ENCODE measurements around the gene TIMM8B.

Gene TIMM8B

DNA sequence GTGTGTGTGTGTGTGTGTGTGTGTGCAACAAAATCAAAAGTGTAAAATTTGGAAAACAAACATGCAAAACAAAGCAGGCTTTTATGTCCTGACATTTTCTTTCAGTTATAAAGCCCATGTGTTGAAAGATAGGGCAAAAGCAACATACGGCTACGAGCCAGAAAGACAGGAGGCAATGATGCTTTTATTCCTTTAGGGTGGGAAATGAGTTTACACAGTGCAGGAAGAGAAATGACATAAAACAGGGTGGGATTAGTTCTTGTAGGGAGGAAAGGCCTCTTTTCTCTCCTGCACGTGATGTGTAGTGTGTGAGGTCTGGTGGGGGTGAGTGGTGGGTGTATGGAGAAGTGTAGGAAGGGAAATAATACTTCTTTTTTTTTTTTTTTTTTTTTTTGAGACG lies 47.9 kb upstream of the TIMM8B start:
- ChIA-PET CTCF (interaction anchor here (0.7 to 1.5 kb wide), 4 partner anchors 18 to 212 kb away, joined by 3 to 6 read pairs (median 4); partner anchors contain the start of gene BCO2), POLR2A (no interaction called here)
- Histone ChIP-seq H3K4me3 (ENCODE audit: low read depth, low read length) (no peak overlapping the region), H3K9me3 (ENCODE audit: control insufficient read depth, insufficient read depth, low read depth, low read length) (no peaks in the 10 kb centered on the region), H3K36me3 (ENCODE audit: control insufficient read depth in 2 of 2, insufficient read depth in 1 of 2, low read length in 2 of 2) (no peaks in the 10 kb centered on the region), H3K4me1 (ENCODE audit: control insufficient read depth, insufficient read depth, low read length) (no peaks in the 10 kb centered on the region), H3K27ac (ENCODE audit: extremely low read depth, low read depth, low read length) (no peak overlapping the region)
- no peak for TF ChIP-seq ZNF776 (tag by site-specific recombination; IDR thresholded peaks at IDR 0.05; ENCODE audit: borderline replicate concordance)
- TF ChIP-seq ZNF223 (tag by site-specific recombination; IDR thresholded peaks at IDR 0.05), result no peak
- TF ChIP-seq ZNF248 (tag by site-specific recombination; IDR thresholded peaks at IDR 0.05), result no peak
- no peak for TF ChIP-seq ZNF558 (tag by site-specific recombination; IDR thresholded peaks at IDR 0.05)
- TF ChIP-seq ZNF518A (tag by site-specific recombination; conservative IDR thresholded peaks at IDR 0.05; ENCODE audit: low read depth), result no peak
- TF ChIP-seq ZNF785 (tag by site-specific recombination; IDR thresholded peaks at IDR 0.05), result no peak
- TF ChIP-seq ZNF488 (tag by site-specific recombination; IDR thresholded peaks at IDR 0.05), result no peak

- Histone ChIP-seq H3K36me3 (ENCODE audit: control insufficient read depth in 2 of 2, insufficient read depth in 1 of 2, low read length in 2 of 2) (no peaks in the 10 kb centered on the region), H3K27ac (ENCODE audit: extremely low read depth, low read depth, low read length) (no peak overlapping the region), H3K4me1 (ENCODE audit: control insufficient read depth, insufficient read depth, low read length) (0 out of 2 replicates have a peak, but pooled peaks cover 3% of the 10 kb centered on the region), H3K9me3 (ENCODE audit: control insufficient read depth, insufficient read depth, low read depth, low read length) (no peaks in the 10 kb centered on the region), H3K4me3 (ENCODE audit: low read depth, low read length) (no peak overlapping the region)
- no peak for TF ChIP-seq ZNF366 (tag by site-specific recombination; conservative IDR thresholded peaks at IDR 0.05)
- TF ChIP-seq ZNF629 (tag by site-specific recombination; IDR thresholded peaks at IDR 0.05), result no peak
- no peak for TF ChIP-seq ZNF747 (tag by site-specific recombination; IDR thresholded peaks at IDR 0.05)
- no peak for TF ChIP-seq ZSCAN4 (tag by site-specific recombination; IDR thresholded peaks at IDR 0.05)
- TF ChIP-seq ZBTB1 (tag by site-specific recombination; IDR thresholded peaks at IDR 0.05), result no peak
- TF ChIP-seq GLIS1 (tag by site-specific recombination; IDR thresholded peaks at IDR 0.05), result no peak
- no peak for TF ChIP-seq PRDM10 (tag by site-specific recombination; IDR thresholded peaks at IDR 0.05)
- no peak for TF ChIP-seq HOXC10 (CRISPR knock-in tag; IDR thresholded peaks at IDR 0.05)
- CTCF ChIA-PET, result interaction anchor here (0.7 to 1.5 kb wide), 3 partner anchors 19 to 150 kb away, joined by 3 to 6 read pairs (median 4); no protein-coding TSS in a partner anchor
- POLR2A ChIA-PET, result no interaction called here
These were observed 46.2 kb upstream of the TIMM8B start for GRCh38 chr11:112132737-112133136.

All from HEK293 (cell line).